ENCODE results near the gene APELA.

The APELA gene, protein sequence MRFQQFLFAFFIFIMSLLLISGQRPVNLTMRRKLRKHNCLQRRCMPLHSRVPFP

DNA sequence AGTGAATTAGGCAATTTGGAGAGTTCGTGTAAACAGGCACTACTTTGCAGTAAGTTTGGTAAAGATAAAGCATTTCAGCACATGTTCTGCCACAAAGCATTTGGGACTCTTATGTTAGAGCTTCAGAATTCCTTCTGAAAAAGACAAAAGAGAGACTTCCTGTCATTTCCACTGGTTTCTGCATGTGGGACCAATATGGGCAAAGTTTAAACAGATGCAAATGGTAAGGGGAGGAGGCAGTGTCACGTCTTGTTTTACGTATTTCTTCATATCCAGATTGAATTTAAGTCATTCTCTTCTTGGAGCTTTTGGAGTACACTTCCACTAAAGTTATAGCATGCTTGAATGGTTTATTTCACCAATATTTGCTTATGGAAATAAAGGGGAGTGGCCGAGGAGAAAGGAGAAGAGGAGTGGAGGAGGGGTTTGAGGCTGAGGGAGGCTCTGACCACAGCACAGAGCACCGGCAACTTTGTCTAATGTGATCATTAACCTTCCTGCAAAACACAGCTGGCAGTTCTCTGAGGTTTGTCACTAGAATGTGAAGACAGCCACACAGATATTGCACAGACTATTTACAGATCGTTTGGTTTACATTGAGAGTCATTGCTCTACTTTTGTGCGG is at the start of gene APELA:
TSS of gene APELA (plus strand) at position 479 of the 625 bp plus-strand sequence. CDS start 154 bp downstream, outside the sequence.
- ChIA-PET POLR2A (no interaction called here), CTCF (interaction anchor here (0.7 kb wide), 1 partner anchor 106 kb away, joined by 3 read pairs; no protein-coding TSS in a partner anchor)
- no peak for TF ChIP-seq CTBP1 (IDR thresholded peaks at IDR 0.05; ENCODE audit: borderline replicate concordance)
- no peak for TF ChIP-seq FOXM1 (IDR thresholded peaks at IDR 0.05; ENCODE audit: borderline replicate concordance)
- TF ChIP-seq L3MBTL2 (conservative IDR thresholded peaks at IDR 0.05), result no peak
- TF ChIP-seq TARDBP (IDR thresholded peaks at IDR 0.05), result no peak
- no peak for TF ChIP-seq NFRKB (IDR thresholded peaks at IDR 0.05)
- TF ChIP-seq BHLHE40 (IDR thresholded peaks at IDR 0.05; ENCODE audit: borderline replicate concordance), result no peak
- TF ChIP-seq ZNF384 (IDR thresholded peaks at IDR 0.05), result no peak
- TF ChIP-seq FOXK2 (IDR thresholded peaks at IDR 0.05), result no peak
- TF ChIP-seq SUZ12 (IDR thresholded peaks at IDR 0.05), result no peak
- TF ChIP-seq LEF1 (IDR thresholded peaks at IDR 0.05; ENCODE audit: borderline replicate concordance), result no peak
- TF ChIP-seq HDGF (IDR thresholded peaks at IDR 0.05; ENCODE audit: borderline replicate concordance), result no peak
- no peak for TF ChIP-seq SP1 (IDR thresholded peaks at IDR 0.05)
- TF ChIP-seq FOXA1 (IDR thresholded peaks at IDR 0.05), result no peak
- no peak for TF ChIP-seq PKNOX1 (IDR thresholded peaks at IDR 0.05)
- no peak for TF ChIP-seq ARNT (IDR thresholded peaks at IDR 0.05)
- TF ChIP-seq ELF4 (IDR thresholded peaks at IDR 0.05), result no peak
- DNase-seq (ENCODE audit: extremely low spot score), result no peak

- no peak for DNase-seq (ENCODE audit: extremely low spot score)
- TF ChIP-seq HDGF (IDR thresholded peaks at IDR 0.05; ENCODE audit: borderline replicate concordance) (no peak), ELF4 (IDR thresholded peaks at IDR 0.05) (no peak), PKNOX1 (IDR thresholded peaks at IDR 0.05) (no peak), NFRKB (IDR thresholded peaks at IDR 0.05) (no peak), FOXA1 (IDR thresholded peaks at IDR 0.05) (no peak), FOXK2 (IDR thresholded peaks at IDR 0.05) (no peak), ZNF384 (IDR thresholded peaks at IDR 0.05) (no peak), ARNT (IDR thresholded peaks at IDR 0.05) (no peak), LEF1 (IDR thresholded peaks at IDR 0.05; ENCODE audit: borderline replicate concordance) (no peak), SP1 (IDR thresholded peaks at IDR 0.05) (no peak), CTBP1 (IDR thresholded peaks at IDR 0.05; ENCODE audit: borderline replicate concordance) (no peak), TARDBP (IDR thresholded peaks at IDR 0.05) (no peak), BHLHE40 (IDR thresholded peaks at IDR 0.05; ENCODE audit: borderline replicate concordance) (no peak), FOXM1 (IDR thresholded peaks at IDR 0.05; ENCODE audit: borderline replicate concordance) (no peak), L3MBTL2 (conservative IDR thresholded peaks at IDR 0.05) (no peak)
- ChIA-PET POLR2A (no interaction called here), CTCF (no interaction called here)
Measured at GRCh38 chr4:164828955-164829354, 48.0 kb upstream of the APELA start.

DNA sequence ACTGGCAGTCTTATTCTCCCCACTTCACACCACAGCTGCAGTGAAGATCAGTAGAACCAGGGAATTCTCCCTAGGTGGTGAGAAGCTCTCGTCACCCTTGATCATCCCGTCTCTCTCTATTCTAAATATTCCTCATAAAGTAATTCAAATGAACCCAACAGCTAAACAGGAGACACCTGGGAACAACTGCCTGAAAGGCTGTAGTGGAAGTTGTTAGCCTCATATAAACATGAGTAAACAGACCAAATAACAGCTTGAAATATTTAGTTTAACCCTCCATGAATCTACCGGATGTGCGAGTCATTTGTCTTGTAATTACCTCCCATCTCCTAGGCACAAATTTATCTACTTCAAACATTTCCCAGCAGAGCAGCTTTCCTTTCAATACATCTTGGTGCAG is 30.4 kb upstream of the APELA start:
- no peak for DNase-seq (ENCODE audit: extremely low spot score)

GRCh38 chr4:164847016-164847415 is 30.0 kb upstream of the APELA start:
- ChIA-PET CTCF (no interaction called here), POLR2A (no interaction called here)
- DNase-seq (ENCODE audit: extremely low spot score), result no peak
- TF ChIP-seq LEF1 (IDR thresholded peaks at IDR 0.05; ENCODE audit: borderline replicate concordance) (no peak), SP1 (IDR thresholded peaks at IDR 0.05) (no peak), HDGF (IDR thresholded peaks at IDR 0.05; ENCODE audit: borderline replicate concordance) (no peak), ELF4 (IDR thresholded peaks at IDR 0.05) (no peak), TARDBP (IDR thresholded peaks at IDR 0.05) (no peak), L3MBTL2 (conservative IDR thresholded peaks at IDR 0.05) (no peak), FOXM1 (IDR thresholded peaks at IDR 0.05; ENCODE audit: borderline replicate concordance) (no peak), ZNF384 (IDR thresholded peaks at IDR 0.05) (no peak), CTBP1 (IDR thresholded peaks at IDR 0.05; ENCODE audit: borderline replicate concordance) (no peak), FOXA1 (IDR thresholded peaks at IDR 0.05) (no peak)

More for the DNA sequence above, 30.4 kb upstream of the APELA start:
- no peak for TF ChIP-seq FOXM1 (IDR thresholded peaks at IDR 0.05; ENCODE audit: borderline replicate concordance)
- no peak for TF ChIP-seq NFRKB (IDR thresholded peaks at IDR 0.05)
- ChIA-PET POLR2A (no interaction called here), CTCF (no interaction called here)

GRCh38 chr4:164847967-164848649 is 28.9 kb upstream of the APELA start:
- no peak for DNase-seq (ENCODE audit: extremely low spot score)
- no peak for TF ChIP-seq FOXK2 (IDR thresholded peaks at IDR 0.05)
- TF ChIP-seq ARNT (IDR thresholded peaks at IDR 0.05), result no peak
- TF ChIP-seq FOXA1 (IDR thresholded peaks at IDR 0.05), result no peak
- no peak for TF ChIP-seq FOXM1 (IDR thresholded peaks at IDR 0.05; ENCODE audit: borderline replicate concordance)
- no peak for TF ChIP-seq ELF4 (IDR thresholded peaks at IDR 0.05)
- TF ChIP-seq SUZ12 (IDR thresholded peaks at IDR 0.05), result no peak
- ChIA-PET POLR2A (no interaction called here), CTCF (no interaction called here)

- POLR2A ChIA-PET, result no interaction called here
- no peak for DNase-seq (ENCODE audit: extremely low spot score)
- TF ChIP-seq FOXA1 (IDR thresholded peaks at IDR 0.05), result no peak
- no peak for TF ChIP-seq NFRKB (IDR thresholded peaks at IDR 0.05)
- no peak for TF ChIP-seq L3MBTL2 (conservative IDR thresholded peaks at IDR 0.05)
- no peak for TF ChIP-seq HDGF (IDR thresholded peaks at IDR 0.05; ENCODE audit: borderline replicate concordance)
- no peak for TF ChIP-seq ZNF384 (IDR thresholded peaks at IDR 0.05)
- no peak for TF ChIP-seq CTBP1 (IDR thresholded peaks at IDR 0.05; ENCODE audit: borderline replicate concordance)
- TF ChIP-seq FOXK2 (IDR thresholded peaks at IDR 0.05), result no peak
- TF ChIP-seq TARDBP (IDR thresholded peaks at IDR 0.05), result no peak
- no peak for TF ChIP-seq BHLHE40 (IDR thresholded peaks at IDR 0.05; ENCODE audit: borderline replicate concordance)
- CTCF ChIA-PET, result no interaction called here
Measured at GRCh38 chr4:164856396-164856795, 20.6 kb upstream of the APELA start.

Data from HEK293T (cell line).